GM12872 (cell line): ENCODE results near the gene PLEKHG4.

Source experiments
- TF ChIP-seq, protein P1 (sequence below): IDR thresholded peaks from 3 replicates; pipeline ENCODE4 v1.5.1; 2011; ENCODE audit warnings: low read depth, mild to moderate bottlenecking, low read length, moderate library complexity; ENCODE audit not compliant: insufficient read depth

The PLEKHG4 gene

DNA sequence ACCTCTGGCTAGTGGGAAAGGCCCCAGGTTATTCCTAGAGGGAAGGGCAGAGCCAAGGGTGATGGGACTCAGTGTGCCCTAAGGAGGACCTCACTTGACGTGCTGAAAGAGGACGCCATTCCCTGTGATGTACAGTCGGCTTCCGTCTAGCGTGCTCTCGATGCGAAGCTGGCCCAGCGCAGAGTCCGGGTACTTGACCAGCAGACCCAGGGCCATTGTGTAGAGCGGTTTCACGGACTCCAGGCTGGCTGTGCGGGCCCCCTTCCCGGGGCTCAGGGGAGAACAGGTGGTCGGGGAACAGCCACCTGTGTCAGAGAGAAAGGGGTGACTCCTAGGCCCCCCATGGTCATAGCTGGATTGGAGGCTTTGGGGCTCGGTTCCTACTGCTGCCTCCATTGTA lies 19.9 kb downstream of the PLEKHG4 start:
- TF ChIP-seq, protein P1, sequence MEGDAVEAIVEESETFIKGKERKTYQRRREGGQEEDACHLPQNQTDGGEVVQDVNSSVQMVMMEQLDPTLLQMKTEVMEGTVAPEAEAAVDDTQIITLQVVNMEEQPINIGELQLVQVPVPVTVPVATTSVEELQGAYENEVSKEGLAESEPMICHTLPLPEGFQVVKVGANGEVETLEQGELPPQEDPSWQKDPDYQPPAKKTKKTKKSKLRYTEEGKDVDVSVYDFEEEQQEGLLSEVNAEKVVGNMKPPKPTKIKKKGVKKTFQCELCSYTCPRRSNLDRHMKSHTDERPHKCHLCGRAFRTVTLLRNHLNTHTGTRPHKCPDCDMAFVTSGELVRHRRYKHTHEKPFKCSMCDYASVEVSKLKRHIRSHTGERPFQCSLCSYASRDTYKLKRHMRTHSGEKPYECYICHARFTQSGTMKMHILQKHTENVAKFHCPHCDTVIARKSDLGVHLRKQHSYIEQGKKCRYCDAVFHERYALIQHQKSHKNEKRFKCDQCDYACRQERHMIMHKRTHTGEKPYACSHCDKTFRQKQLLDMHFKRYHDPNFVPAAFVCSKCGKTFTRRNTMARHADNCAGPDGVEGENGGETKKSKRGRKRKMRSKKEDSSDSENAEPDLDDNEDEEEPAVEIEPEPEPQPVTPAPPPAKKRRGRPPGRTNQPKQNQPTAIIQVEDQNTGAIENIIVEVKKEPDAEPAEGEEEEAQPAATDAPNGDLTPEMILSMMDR: no peak

DNA sequence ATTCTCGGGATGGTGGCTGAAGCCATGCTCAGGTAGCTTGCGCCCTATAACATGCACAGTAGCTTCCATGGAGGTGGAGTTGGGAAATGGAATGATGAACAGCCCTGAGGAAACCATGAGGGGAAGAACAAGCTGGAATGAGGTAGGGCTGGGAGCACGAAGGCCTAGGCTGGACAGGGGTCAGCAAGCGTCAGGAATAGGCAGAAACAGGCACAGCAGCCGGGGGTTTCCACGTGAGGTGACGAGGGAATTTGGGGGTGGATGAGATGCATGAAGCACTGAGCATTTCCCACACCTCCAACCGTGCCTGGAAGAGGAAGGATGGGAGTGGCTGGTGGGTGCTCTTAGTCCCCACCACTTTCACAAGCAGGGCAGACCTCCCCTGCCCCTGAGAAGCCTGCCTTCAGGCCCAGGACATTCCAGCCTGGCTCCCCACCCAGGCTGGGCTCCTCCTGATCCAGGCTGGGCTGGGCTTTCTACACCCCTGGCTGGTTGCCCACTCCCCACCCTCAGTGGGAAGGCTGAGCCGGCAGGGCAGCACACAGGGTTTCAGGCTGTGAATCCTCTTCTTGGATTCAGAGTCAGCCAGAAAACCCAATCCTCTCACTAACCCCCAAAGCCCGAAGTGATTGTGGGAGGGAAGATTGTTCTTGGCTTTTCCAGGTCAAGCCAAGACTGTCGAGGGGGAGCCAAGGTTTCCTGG lies 21.9 kb downstream of the PLEKHG4 start:
- TF ChIP-seq, protein P1: no peak

DNA sequence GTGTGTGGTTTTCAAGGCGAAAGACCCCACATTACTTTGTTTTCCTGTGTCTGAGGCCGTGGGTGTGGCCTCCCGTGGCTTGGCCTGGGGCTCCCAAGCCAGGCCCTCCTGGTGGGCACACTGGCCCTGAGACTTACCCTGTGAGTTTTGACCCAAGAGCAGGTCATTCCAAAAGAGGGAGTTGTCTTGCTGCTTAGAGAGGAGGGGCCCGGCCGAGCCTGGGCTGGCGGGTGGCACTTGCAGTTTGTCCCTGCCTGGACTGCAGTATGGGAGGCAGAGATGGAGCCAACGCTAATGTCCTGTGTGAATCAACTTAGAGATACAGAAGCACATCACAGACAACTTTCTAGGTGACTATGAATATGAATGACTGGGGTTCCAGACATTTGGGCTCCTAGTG lies 22.7 kb downstream of the PLEKHG4 start:
- TF ChIP-seq, protein P1: no peak

DNA sequence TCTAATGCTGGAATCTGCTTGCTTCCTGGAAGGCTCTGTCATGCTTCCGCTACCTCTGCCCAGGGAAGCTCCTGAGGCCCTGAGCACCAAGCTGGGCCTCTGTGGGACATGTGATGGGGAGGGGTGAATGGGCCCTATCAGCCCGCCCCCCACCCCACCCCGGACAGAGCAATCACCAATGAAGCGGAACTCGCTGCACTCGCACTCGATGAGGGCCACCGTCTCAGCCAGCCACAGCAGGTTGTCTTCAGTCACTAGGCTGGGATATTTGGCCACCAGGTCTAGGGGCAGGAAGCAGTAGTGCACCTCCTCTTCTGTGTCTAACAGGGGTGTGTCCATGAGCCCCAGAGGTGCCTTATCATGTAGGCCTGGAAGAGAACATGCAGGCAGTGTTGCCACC lies 23.6 kb downstream of the PLEKHG4 start:
- TF ChIP-seq, protein P1: no peak

DNA sequence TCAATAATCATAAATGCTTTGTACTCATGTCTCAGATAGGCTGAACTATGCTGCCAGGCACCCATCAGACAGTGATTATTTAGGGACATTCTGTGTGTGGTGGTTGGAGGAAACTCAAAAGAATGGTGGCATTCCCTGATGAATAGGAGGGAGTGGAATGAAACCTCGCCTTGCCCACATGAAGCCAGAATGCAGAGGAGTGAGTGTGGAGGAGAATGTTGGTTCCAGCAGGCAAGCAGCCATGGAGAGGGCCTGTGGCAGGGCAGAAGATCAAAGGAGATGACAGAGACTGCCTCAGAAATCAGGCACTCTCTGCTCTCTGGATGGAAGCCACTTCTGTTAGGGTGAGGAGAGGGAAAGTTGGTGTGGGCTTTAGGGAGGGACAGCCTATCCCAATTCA lies 24.7 kb downstream of the PLEKHG4 start:
- TF ChIP-seq, protein P1: no peak

DNA sequence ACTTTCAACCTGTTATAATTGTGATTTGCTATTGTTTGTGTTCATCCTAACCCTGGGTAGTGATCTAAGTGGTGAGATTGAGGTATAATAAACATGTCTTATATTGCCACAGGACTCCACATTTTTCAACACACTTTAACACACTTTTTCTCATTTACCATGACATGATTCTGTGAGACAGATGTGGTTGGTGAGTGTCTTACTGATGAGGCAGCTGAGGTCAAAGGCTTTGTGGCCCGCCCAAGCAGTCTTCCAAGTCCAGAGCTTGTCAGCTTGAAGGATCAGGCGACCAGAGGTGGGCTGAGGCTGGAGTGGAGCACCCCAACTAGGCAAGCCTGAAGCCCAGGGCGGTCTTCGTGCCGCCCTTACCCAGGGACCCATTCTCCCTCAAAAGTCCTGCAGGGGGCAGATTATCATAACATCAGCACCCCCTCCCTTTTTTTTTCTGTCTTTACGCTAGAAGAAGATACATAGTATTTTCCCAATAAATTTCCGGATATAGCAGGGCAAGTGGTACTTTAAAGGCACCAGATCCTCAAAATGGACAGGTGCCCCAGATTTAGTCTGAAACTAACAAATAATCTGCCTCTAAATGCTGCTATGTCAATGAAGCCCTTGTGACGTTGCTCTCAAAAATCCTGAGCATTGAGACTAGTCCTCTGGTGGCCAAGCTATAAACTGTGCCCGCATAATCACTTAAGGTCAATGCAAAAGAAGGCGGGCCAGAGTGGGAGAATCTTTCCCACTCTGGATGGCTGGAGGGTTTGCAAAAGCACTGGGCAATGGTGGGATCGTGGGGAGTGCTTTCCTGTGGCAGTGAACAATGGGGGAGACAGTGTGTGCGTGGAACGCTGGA lies 26.1 kb downstream of the PLEKHG4 start:
- TF ChIP-seq, protein P1: peak; percentile 15; the same call in 1 of the 3 replicates

DNA sequence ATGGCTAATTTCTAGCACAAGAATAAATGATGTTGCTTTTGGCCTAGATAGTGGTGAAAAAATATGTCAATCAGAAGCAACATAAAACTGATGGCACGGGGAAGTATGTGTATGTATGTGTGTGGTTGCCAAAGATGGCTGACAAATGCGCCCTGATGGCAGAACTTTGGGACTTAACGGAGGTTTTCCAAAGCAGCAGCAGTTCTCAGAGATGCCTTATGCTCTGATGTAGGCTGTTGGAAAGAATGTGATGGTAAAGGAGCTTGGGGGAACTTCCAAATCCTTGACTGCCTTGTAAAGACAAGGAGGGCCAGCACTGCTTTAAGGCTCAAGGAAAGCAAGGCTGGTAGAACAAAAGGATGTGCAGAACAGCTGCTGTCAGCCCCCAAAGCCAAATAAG lies 31.2 kb downstream of the PLEKHG4 start:
- TF ChIP-seq, protein P1: no peak
